GM12878 (cell line): ENCODE data around the gene PDCD6IP. TPM values are rescaled to one million over a fixed set of nuclear protein-coding genes. Genes with fewer than 3 reads are reported as not detected.

Experiments used
- ATAC-seq: fragments of 200-7000 bp; cut with Tn5 transposase; 3 replicates; pipeline ENCODE4 v1.9.1; 2020; ENCODE audit warnings: mild to moderate bottlenecking, moderate library complexity
- BruUV-seq: library from RNA; stranded (reverse); fragments of 400-500 nt; replicated peaks from 2 replicates; lab custom pipeline; 2021; lab: Mats Ljungman, UMichigan
- CTCF ChIA-PET: fragments of 300-600 bp; sonication (Branson Sonifier 250); formaldehyde crosslinking; extraction: SDS; loops from one replicate; lab custom pipeline; 2021; ENCODE audit warnings: inconsistent platforms; lab: Yijun Ruan, JAX
- POLR2A ChIA-PET: fragments of 350-600 bp; formaldehyde crosslinking; extraction: SDS; loops from one replicate; lab custom pipeline; 2021; ENCODE audit warnings: inconsistent platforms; lab: Charles Lee
- RAD21 ChIA-PET: fragments of 300-600 bp; sonication (Branson Sonifier 250); formaldehyde crosslinking; loops from one replicate; lab custom pipeline; 2023; ENCODE audit warnings: antibody characterized with exemption; ENCODE audit not compliant: unreplicated experiment; lab: Charles Lee
- SMC1A ChIA-PET: fragments of 300-600 bp; sonication (Branson Sonifier 250); formaldehyde crosslinking; loops from one replicate; lab custom pipeline; 2023; ENCODE audit not compliant: unreplicated experiment, uncharacterized antibody; lab: Charles Lee
- DNase-seq: peaks from one replicate; pipeline ENCODE4 v3.0.0-alpha.2; 2011; ENCODE audit warnings: low read depth, low spot score
- FAIRE-seq: peaks from 3 replicates; lab custom pipeline; 2011; peaks lifted over from hg19 to GRCh38; lab: Jason Lieb, UNC
- H2AFZ ChIP-seq: 2 replicates; pipeline ENCODE4 v1.6.0; 2011; ENCODE audit warnings: low read depth, low read length, control low read depth; ENCODE audit not compliant: control insufficient read depth
- H3K27ac ChIP-seq: 2 replicates; pipeline ENCODE4 v1.5.1; 2011; ENCODE audit warnings: control low read depth; ENCODE audit not compliant: control insufficient read depth, insufficient read depth
- H3K27me3 ChIP-seq, 2 experiments: replicated peaks in 1 of 2; 2 replicates each; pipeline versions ENCODE4 v1.6.0 to v1.6.1; 2011; ENCODE audit warnings: low read length in 1 of 2; ENCODE audit not compliant: control insufficient read depth in 2 of 2, insufficient read depth in 2 of 2
- H3K36me3 ChIP-seq, 2 experiments: 2 replicates each; pipeline ENCODE4 v1.5.1; 2011; ENCODE audit warnings: low read length in 1 of 2; ENCODE audit not compliant: control insufficient read depth in 2 of 2, insufficient read depth in 2 of 2
- H3K4me1 ChIP-seq: 2 replicates; pipeline ENCODE4 v1.6.1; 2011; ENCODE audit warnings: mild to moderate bottlenecking, low read length, moderate library complexity, mixed read lengths; ENCODE audit not compliant: control insufficient read depth, insufficient read depth
- H3K4me2 ChIP-seq: 2 replicates; pipeline ENCODE4 v1.6.0; 2011; ENCODE audit warnings: control low read depth; ENCODE audit not compliant: control insufficient read depth, insufficient read depth
- H3K4me3 ChIP-seq: fragments of 200-600 bp; sonication (generic); 2 replicates; pipeline ENCODE4 v1.5.1; 2016
- H3K79me2 ChIP-seq: 2 replicates; pipeline ENCODE4 v1.6.0; 2011; ENCODE audit warnings: low read length; ENCODE audit not compliant: control insufficient read depth, insufficient read depth
- H3K9ac ChIP-seq: 2 replicates; pipeline ENCODE4 v1.8.0; 2011; ENCODE audit warnings: low read length, control low read depth, mixed read lengths; ENCODE audit not compliant: control insufficient read depth, insufficient read depth
- H3K9me3 ChIP-seq: replicated peaks from 3 replicates; pipeline ENCODE4 v1.5.1; 2011; ENCODE audit warnings: mild to moderate bottlenecking, low read length; ENCODE audit not compliant: control insufficient read depth, insufficient read depth
- H4K20me1 ChIP-seq: 2 replicates; pipeline ENCODE4 v1.6.0; 2011; ENCODE audit not compliant: control insufficient read depth, insufficient read depth
- CHD4 ChIP-seq: fragments of 200-600 bp; sonication (generic); IDR thresholded peaks from 2 replicates; pipeline ENCODE4 v1.6.1; 2016; ENCODE audit warnings: mild to moderate bottlenecking
- GABPA ChIP-seq: IDR thresholded peaks from 2 replicates; pipeline ENCODE4 v1.6.1; 2014; ENCODE audit warnings: antibody characterized with exemption, low read depth, mild to moderate bottlenecking, inconsistent platforms
- HDAC6 ChIP-seq: fragments of 200-600 bp; sonication (generic); IDR thresholded peaks from one replicate; pipeline ENCODE4 v1.8.0; 2017; ENCODE audit warnings: antibody characterized with exemption; ENCODE audit not compliant: unreplicated experiment
- IRF4 ChIP-seq: IDR thresholded peaks from 2 replicates; pipeline ENCODE4 v1.6.1; 2011; ENCODE audit warnings: low read depth, low read length
- JUND ChIP-seq: IDR thresholded peaks from 2 replicates; pipeline ENCODE4 v1.6.1; 2012; ENCODE audit warnings: low read depth, mild to moderate bottlenecking, low read length, improper control_type of control experiment, moderate library complexity
- MEF2B ChIP-seq: fragments of 450-650 bp; IDR thresholded peaks from 2 replicates; pipeline ENCODE4 v1.6.1; 2018; ENCODE audit warnings: mild to moderate bottlenecking, moderate library complexity; ENCODE audit not compliant: partially characterized antibody, poor library complexity, severe bottlenecking
- NRF1 ChIP-seq: conservative IDR thresholded peaks from 2 replicates; pipeline ENCODE4 v1.6.1; 2011; ENCODE audit warnings: mild to moderate bottlenecking, low read depth, low read length, improper control_type of control experiment
- SMAD1 ChIP-seq: fragments of 450-650 bp; IDR thresholded peaks from 2 replicates; pipeline ENCODE4 v1.6.1; 2018; ENCODE audit warnings: mild to moderate bottlenecking, low read depth; ENCODE audit not compliant: partially characterized antibody
- SMARCA5 ChIP-seq: fragments of 450-650 bp; IDR thresholded peaks from 2 replicates; pipeline ENCODE4 v1.6.1; 2017; ENCODE audit warnings: mild to moderate bottlenecking
- STAT3 ChIP-seq: IDR thresholded peaks from 2 replicates; pipeline ENCODE4 v1.6.1; 2011; ENCODE audit warnings: low read depth, low read length, improper control_type of control experiment
- WGBS: methylation state at CpG from one replicate; pipeline ENCODE4 v1.1.6; 2016; ENCODE audit warnings: low lambda C conversion rate; ENCODE audit not compliant: insufficient replicate concordance, insufficient coverage; ENCODE audit errors: missing lambda C conversion rate; 5-methylcytosine and 5-hydroxymethylcytosine counted together
- in situ Hi-C: fragments of 300-500 bp; cut with MboI; formaldehyde crosslinking; loops from 9 replicates; pipeline ENCODE4 v1.14.3; 2018; ENCODE audit warnings: mixed read lengths
- intact Hi-C: fragments of 100-400 bp; cut with micrococcal nuclease; formaldehyde crosslinking; loops from one replicate; pipeline ENCODE4 v1.14.2; 2022; ENCODE audit not compliant: unreplicated experiment
- polyA plus RNA-seq, 11 experiments: library from polyadenylated mRNA; depleted of rRNA in 4 of 11; unstranded in 6 of 11; stranded (reverse) in 5 of 11; fragments of >200 nt; fragmentation: Nextera tagmentation in 4 of 11; fragmentation: Illumina TruSeq in 1 of 11; extraction: Ambion mirVana in 4 of 11; extraction: Trizol in 1 of 11; gene quantifications; 1 replicate in 1 of 11; 2 replicates in 10 of 11; pipeline versions ENCODE4 v1.2.1 to v1.2.3, GENCODE V29; 2011 to 2016; ENCODE audit warnings: inconsistent platforms in 2 of 11, missing spikeins in 2 of 11, low read depth in 1 of 11
- total RNA-seq, 4 experiments: library from RNA; depleted of rRNA in 3 of 4; stranded (reverse); fragments of >200 nt in 3 of 4; fragmentation: Illumina TruSeq in 1 of 4; extraction: Trizol in 1 of 4; gene quantifications; 2 replicates each; pipeline versions ENCODE4 v1.2.1 to v1.2.3, GENCODE V29; 2013 to 2021

PDCD6IP gene
- total and polyA plus RNA-seq, 10 of the 15 experiments (the other 5 are each of a cell fraction or from before 2014, with no cell fraction given): 16.0 to 169 (median 81.2) TPM

DNA sequence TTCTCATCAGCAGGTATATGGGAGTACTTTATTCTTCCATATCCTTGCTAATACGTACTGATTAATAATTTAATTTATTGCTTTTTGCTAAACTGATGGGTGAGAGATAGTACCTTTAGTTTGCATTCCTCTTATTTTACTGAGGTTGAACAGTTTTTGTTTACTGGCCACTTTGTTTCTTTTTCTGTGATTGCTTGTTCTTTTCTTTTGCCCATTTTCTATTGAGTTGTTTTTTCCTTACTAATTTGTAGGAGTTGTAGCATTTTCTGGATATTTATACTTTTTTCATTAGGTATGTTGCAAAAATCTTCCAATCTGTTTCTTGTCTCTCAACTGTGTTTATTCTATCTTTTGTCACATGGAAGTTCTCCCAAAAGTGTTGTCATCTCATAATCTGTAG is 4.8 kb downstream of the PDCD6IP start:
- Histone ChIP-seq H4K20me1 (no peaks in the 10 kb centered on the region), H3K4me2 (no peak overlapping the region), H2AFZ (no peak overlapping the region), H3K4me1 (no peaks in the 10 kb centered on the region), H3K9ac (no peak overlapping the region), H3K36me3 (peaks cover 0 to 4% of the 10 kb centered on the region in 2 experiments; a peak in 2 of 4 replicates), H3K9me3 (peaks cover 6% of the 10 kb centered on the region), H3K27ac (no peak overlapping the region), H3K27me3 (no peaks in the 10 kb centered on the region), H3K4me3 (peak overlapping the region; percentile 18; the same call in 1 of the 2 replicates), H3K79me2 (peaks cover 82% of the 10 kb centered on the region)
- BruUV-seq: no TSS peak
- intact Hi-C loops (no loop called here), in situ Hi-C loops (no loop called here)
- ATAC-seq (no peak), FAIRE-seq (no peak), DNase-seq (no peak)
- 0% methylated on average over 1 of the region's 1 CpG for whole genome bisulfite sequencing
- ChIA-PET SMC1A (no interaction called here), RAD21 (no interaction called here), POLR2A (no interaction called here), CTCF (no interaction called here)
- TF ChIP-seq STAT3 (no peak), IRF4 (no peak), GABPA (no peak), HDAC6 (no peak), SMAD1 (no peak), NRF1 (no peak), MEF2B (no peak), SMARCA5 (no peak), CHD4 (no peak), JUND (no peak)
